SK-N-SH (cell line): ENCODE measurements around the gene FSHR. TPM values are rescaled to one million over a fixed set of nuclear protein-coding genes. Genes with fewer than 3 reads are reported as not detected.

Experiments
- CTCF ChIA-PET: fragments of 300-600, 350-600 bp; formaldehyde crosslinking; extraction: SDS; loops from one replicate; lab custom pipeline; 2021; lab: Yijun Ruan, JAX
- POLR2A ChIA-PET: fragments of 350-600 bp; sonication (Branson Sonifier 250); formaldehyde crosslinking; extraction: SDS; loops from one replicate; lab custom pipeline; 2020; ENCODE audit warnings: antibody characterized with exemption, inconsistent platforms; lab: Yijun Ruan, JAX
- DNase-seq: peaks from one replicate; pipeline ENCODE4 v3.0.0; 2012
- H2AFZ ChIP-seq: fragments of 200-600 bp; sonication (generic); 2 replicates; pipeline ENCODE4 v1.8.1; 2016; ENCODE audit warnings: antibody characterized with exemption, mild to moderate bottlenecking, low read depth
- H3F3A ChIP-seq: fragments of 200-600 bp; sonication (generic); replicated peaks from 2 replicates; pipeline ENCODE3; 2016; ENCODE audit warnings: antibody characterized with exemption, mild to moderate bottlenecking; ENCODE audit not compliant: insufficient read depth
- H3K27ac ChIP-seq, 2 experiments: fragments of 200-500 bp in 1 of 2; fragments of 200-600 bp in 1 of 2; sonication (Bioruptor generic) in 1 of 2; sonication (generic), shearing (Covaris generic) in 1 of 2; 2 replicates each; pipeline versions ENCODE4 v1.5.1 to v1.6.1; 2014 to 2016; ENCODE audit warnings: low read depth in 2 of 2, inconsistent platforms in 1 of 2, low read length in 1 of 2, mild to moderate bottlenecking in 1 of 2, mixed read lengths in 1 of 2
- H3K27me3 ChIP-seq: fragments of 200-600 bp; sonication (generic), shearing (Covaris generic); 2 replicates; pipeline ENCODE4 v1.6.1; 2016; ENCODE audit warnings: mixed run types; ENCODE audit not compliant: insufficient read depth
- H3K36me3 ChIP-seq, 2 experiments: fragments of 200-500 bp in 1 of 2; fragments of 200-600 bp in 1 of 2; sonication (Bioruptor generic) in 1 of 2; sonication (generic) in 1 of 2; replicated peaks in 1 of 2; 2 replicates each; pipeline versions ENCODE3 to v1.5.1; 2014 to 2016; ENCODE audit warnings: low read length in 1 of 2, mild to moderate bottlenecking in 1 of 2; ENCODE audit not compliant: insufficient read depth in 2 of 2, control insufficient read depth in 1 of 2
- H3K4me1 ChIP-seq, 2 experiments: fragments of 200-500 bp in 1 of 2; fragments of 200-600 bp in 1 of 2; sonication (Bioruptor generic) in 1 of 2; sonication (generic), shearing (Covaris generic) in 1 of 2; 2 replicates each; pipeline versions ENCODE4 v1.5.1 to v1.6.1; 2014 to 2016; ENCODE audit warnings: low read depth in 1 of 2, low read length in 1 of 2, mixed run types in 1 of 2; ENCODE audit not compliant: insufficient read depth in 2 of 2, control insufficient read depth in 1 of 2
- H3K4me2 ChIP-seq: fragments of 200-600 bp; sonication (generic), shearing (Covaris generic); 2 replicates; pipeline ENCODE4 v1.6.1; 2017; ENCODE audit warnings: mixed run types
- H3K4me3 ChIP-seq, 2 experiments: fragments of 200-500 bp in 1 of 2; fragments of 200-600 bp in 1 of 2; sonication (Bioruptor generic) in 1 of 2; sonication (generic), shearing (Covaris generic) in 1 of 2; 2 replicates each; pipeline versions ENCODE4 v1.5.1 to v1.8.1; 2014 to 2016; ENCODE audit warnings: low read depth in 2 of 2, inconsistent platforms in 1 of 2, low read length in 1 of 2, mild to moderate bottlenecking in 1 of 2, mixed read lengths in 1 of 2, moderate library complexity in 1 of 2
- H3K79me2 ChIP-seq: fragments of 200-600 bp; sonication (generic); 2 replicates; pipeline ENCODE4 v1.8.1; 2017; ENCODE audit warnings: mild to moderate bottlenecking; ENCODE audit not compliant: insufficient read depth
- H3K9ac ChIP-seq: fragments of 200-600 bp; sonication (generic); 2 replicates; pipeline ENCODE4 v1.6.1; 2017; ENCODE audit warnings: mixed run types
- H3K9me2 ChIP-seq: fragments of 200-600 bp; sonication (generic); 2 replicates; pipeline ENCODE4 v1.6.1; 2017; ENCODE audit warnings: mixed run types
- H3K9me3 ChIP-seq: fragments of 200-600 bp; sonication (generic); 2 replicates; pipeline ENCODE4 v1.6.1; 2017; ENCODE audit warnings: mixed run types, mild to moderate bottlenecking, moderate library complexity
- H4K20me1 ChIP-seq: fragments of 200-600 bp; sonication (generic); 2 replicates; pipeline ENCODE4 v1.6.1; 2017; ENCODE audit warnings: mild to moderate bottlenecking, mixed run types; ENCODE audit not compliant: insufficient read depth
- CHD2 ChIP-seq: fragments of 150-350 bp; IDR thresholded peaks from 2 replicates; pipeline ENCODE4 v1.6.1; 2018; ENCODE audit warnings: low read length; ENCODE audit not compliant: partially characterized antibody
- EZH2phosphoT487 ChIP-seq: fragments of 200-600 bp; sonication (generic); IDR thresholded peaks from 2 replicates; pipeline ENCODE4 v1.6.1; 2017; ENCODE audit warnings: low read depth, mixed run types, mild to moderate bottlenecking, antibody characterized with exemption, moderate library complexity, borderline replicate concordance
- FOSL2 ChIP-seq: IDR thresholded peaks from 2 replicates; pipeline ENCODE4 v1.4.0; 2012; ENCODE audit warnings: low read depth, mild to moderate bottlenecking, moderate library complexity, borderline replicate concordance
- GABPA ChIP-seq: IDR thresholded peaks from 2 replicates; pipeline ENCODE4 v1.4.0; 2012; ENCODE audit warnings: low read depth, mild to moderate bottlenecking
- GATA2 ChIP-seq: sonication (generic); formaldehyde crosslinking; IDR thresholded peaks from 2 replicates; pipeline ENCODE4 v1.5.0; 2020; ENCODE audit warnings: mild to moderate bottlenecking, missing genetic modification reagents
- MAX ChIP-seq: IDR thresholded peaks from 2 replicates; pipeline ENCODE4 v1.4.0; 2012; ENCODE audit warnings: low read depth
- MEF2A ChIP-seq: IDR thresholded peaks from 2 replicates; pipeline ENCODE4 v1.4.0; 2012; ENCODE audit warnings: low read depth, borderline replicate concordance
- RXRA ChIP-seq: IDR thresholded peaks from 2 replicates; pipeline ENCODE4 v1.4.0; 2012; ENCODE audit warnings: low read depth, mild to moderate bottlenecking, borderline replicate concordance
- SIN3A ChIP-seq: IDR thresholded peaks from 2 replicates; pipeline ENCODE4 v1.6.1; 2012; ENCODE audit warnings: low read depth, mild to moderate bottlenecking, low read length, moderate library complexity, borderline replicate concordance
- SMC3 ChIP-seq: IDR thresholded peaks from 2 replicates; pipeline ENCODE4 v1.6.1; 2012; ENCODE audit warnings: low read depth, low read length, improper control_type of control experiment
- YY1 ChIP-seq: IDR thresholded peaks from 2 replicates; pipeline ENCODE4 v1.4.0; 2012; ENCODE audit warnings: low read depth, mild to moderate bottlenecking
- ZBTB33 ChIP-seq: IDR thresholded peaks from 2 replicates; pipeline ENCODE4 v1.4.0; 2012; ENCODE audit warnings: low read depth, borderline replicate concordance
- WGBS: methylation state at CpG from one replicate; pipeline ENCODE4 v1.1.6; 2017; ENCODE audit warnings: low lambda C conversion rate; 5-methylcytosine and 5-hydroxymethylcytosine counted together
- polyA plus RNA-seq, 3 experiments: library from polyadenylated mRNA; depleted of rRNA; stranded (reverse); fragments of >200 nt; gene quantifications; 2 replicates each; pipeline ENCODE4 v1.2.3, GENCODE V29; 2012

Gene FSHR
- polyA plus RNA-seq, 1 of the 3 experiments (the other 2 are of a cell fraction) = not detected

- TF ChIP-seq YY1 (no peak), FOSL2 (no peak), EZH2phosphoT487 (no peak), GABPA (no peak), MAX (no peak), CHD2 (no peak)
These were observed 210.9 kb downstream of the FSHR start (continued) for GRCh38 chr2:48943436-48943835.

- no peak overlapping the region for H3K9ac ChIP-seq
- no peak overlapping the region for H3K4me3 ChIP-seq
- no peak overlapping the region for H3K4me2 ChIP-seq
- ChIA-PET CTCF (interaction anchor here (1.1 to 1.3 kb wide), 2 partner anchors 10 to 674 kb away, joined by 3 to 5 read pairs; no protein-coding TSS in a partner anchor), POLR2A (no interaction called here)
- no peaks in the 10 kb centered on the region for H3F3A ChIP-seq
- TF ChIP-seq SIN3A (no peak), MEF2A (no peak), ZBTB33 (no peak), SMC3 (no peak)
- H4K20me1 ChIP-seq = no peaks in the 10 kb centered on the region
- no peaks in the 10 kb centered on the region for H3K36me3 ChIP-seq
- no peaks in the 10 kb centered on the region for H3K79me2 ChIP-seq
- 15% methylated on average over 1 of the region's 1 CpG for WGBS
- no peaks in the 10 kb centered on the region for H3K27me3 ChIP-seq
- H3K9me3 ChIP-seq = no peaks in the 10 kb centered on the region
- H3K27ac ChIP-seq = no peak overlapping the region
- DNase-seq = no peak
- H3K4me1 ChIP-seq = peaks cover 0 to 6% of the 10 kb centered on the region in 2 experiments; a peak in 2 of 4 replicates
- H2AFZ ChIP-seq = no peak overlapping the region
- H3K9me2 ChIP-seq = no peaks in the 10 kb centered on the region
These were observed 212.4 kb downstream of the FSHR start for GRCh38 chr2:48941908-48942307.

- H2AFZ ChIP-seq = no peak overlapping the region
- POLR2A ChIA-PET = no interaction called here
- WGBS = 22% methylated on average over 3 of the region's 3 CpGs
- TF ChIP-seq RXRA = no peak
- no peak for TF ChIP-seq GATA2 (CRISPR knock-in tag)
- no peak for TF ChIP-seq MEF2A
- TF ChIP-seq, all 33 proteins: peak for 0
- no peak overlapping the region for H3K4me2 ChIP-seq
- no peaks in the 10 kb centered on the region for H3K79me2 ChIP-seq
- no peak overlapping the region for H3K27ac ChIP-seq
- no peaks in the 10 kb centered on the region for H3K9me2 ChIP-seq
- H3K27me3 ChIP-seq = no peaks in the 10 kb centered on the region
- H3K9ac ChIP-seq = no peak overlapping the region
- no peak overlapping the region for H3K4me3 ChIP-seq
- no peaks in the 10 kb centered on the region for H3K9me3 ChIP-seq
- H3F3A ChIP-seq = no peaks in the 10 kb centered on the region
- CTCF ChIA-PET = interaction anchor here (1.3 kb wide), 1 partner anchor 11 kb away, joined by 3 read pairs; no protein-coding TSS in a partner anchor
- no peak for DNase-seq
- peaks cover 0 to 6% of the 10 kb centered on the region in 2 experiments; a peak in 2 of 4 replicates for H3K4me1 ChIP-seq
- no peaks in the 10 kb centered on the region for H4K20me1 ChIP-seq
- no peaks in the 10 kb centered on the region for H3K36me3 ChIP-seq
These were observed 212.9 kb downstream of the FSHR start for GRCh38 chr2:48941456-48941855.
